Measurements from ENCODE around the gene TMEM258.

TMEM258 gene

DNA sequence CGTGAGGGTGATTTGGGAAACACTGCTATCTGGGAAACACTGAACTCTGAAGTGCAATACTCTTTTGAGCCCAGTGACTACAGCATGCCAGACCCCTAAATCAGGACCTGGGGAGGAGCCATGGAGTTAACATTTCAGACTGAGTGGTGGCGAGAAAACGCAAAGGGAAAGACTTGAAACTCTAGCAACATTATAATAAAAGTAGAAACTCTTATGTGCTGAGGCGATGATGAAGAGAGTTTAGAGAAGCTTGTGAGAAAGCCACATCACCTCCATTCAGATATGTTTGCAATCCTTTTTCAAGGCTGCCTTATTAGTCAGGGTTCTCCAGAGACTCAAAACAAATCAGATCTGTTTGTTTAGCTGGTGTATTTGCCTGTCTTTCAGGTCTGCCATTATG, 2.2 kb upstream of the TMEM258 start:
- no peak for DNase-seq

DNA sequence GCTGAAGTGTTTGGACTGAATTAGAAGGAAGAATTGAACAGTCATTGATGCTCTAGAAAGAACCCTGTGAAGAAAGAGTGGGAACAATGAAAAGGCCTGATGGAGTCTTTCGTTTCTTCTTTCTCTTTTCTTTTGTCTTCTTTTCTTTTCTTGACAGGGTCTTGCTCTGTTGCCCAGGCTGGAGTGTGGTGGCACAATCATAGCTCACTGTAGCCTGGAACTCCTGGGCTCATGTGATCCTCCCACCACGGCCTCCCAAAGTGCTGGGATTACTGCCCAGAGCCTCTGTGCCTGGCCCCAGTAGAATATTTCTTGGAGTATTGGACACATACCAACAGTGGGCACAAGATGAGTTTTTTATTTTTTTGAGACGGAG, 1.4 kb upstream of the TMEM258 start:
- DNase-seq: no peak

DNA sequence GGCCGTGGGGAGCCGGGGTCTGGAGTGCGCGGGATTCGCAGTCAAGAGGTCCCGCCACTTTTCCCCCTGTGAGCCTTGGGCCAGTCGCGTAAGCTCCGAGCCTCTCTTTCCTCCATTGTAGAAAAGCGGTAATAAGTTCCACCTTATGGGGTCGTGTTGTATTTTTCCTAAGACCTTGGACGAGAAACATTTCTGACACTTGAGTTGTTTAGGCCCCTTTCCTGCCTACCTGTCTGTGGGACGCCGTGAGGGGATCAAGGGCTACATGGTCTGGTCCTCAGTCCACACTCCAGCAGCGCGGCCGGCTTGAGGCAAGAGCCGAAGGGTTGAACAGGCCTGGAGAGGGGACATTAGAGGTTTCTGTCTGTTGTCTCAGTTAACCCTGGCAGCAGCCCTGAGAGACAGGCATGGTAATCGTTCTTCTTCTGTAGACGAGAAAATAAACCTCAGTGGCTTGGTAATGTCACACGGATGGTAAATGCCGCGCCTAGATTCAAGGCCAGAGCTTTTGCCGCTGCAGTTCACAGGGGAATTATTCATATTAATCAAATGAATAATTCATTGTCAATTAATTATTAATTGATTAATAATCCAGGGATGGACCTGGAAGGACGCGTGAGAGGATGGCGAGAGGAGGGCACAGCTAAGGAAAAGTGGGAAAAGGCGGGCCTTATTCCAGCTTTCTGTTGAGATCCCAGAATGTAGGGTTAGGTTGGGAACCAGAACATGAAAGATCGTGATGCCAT, 857 bp upstream of the TMEM258 start:
- no peak for DNase-seq

DNA sequence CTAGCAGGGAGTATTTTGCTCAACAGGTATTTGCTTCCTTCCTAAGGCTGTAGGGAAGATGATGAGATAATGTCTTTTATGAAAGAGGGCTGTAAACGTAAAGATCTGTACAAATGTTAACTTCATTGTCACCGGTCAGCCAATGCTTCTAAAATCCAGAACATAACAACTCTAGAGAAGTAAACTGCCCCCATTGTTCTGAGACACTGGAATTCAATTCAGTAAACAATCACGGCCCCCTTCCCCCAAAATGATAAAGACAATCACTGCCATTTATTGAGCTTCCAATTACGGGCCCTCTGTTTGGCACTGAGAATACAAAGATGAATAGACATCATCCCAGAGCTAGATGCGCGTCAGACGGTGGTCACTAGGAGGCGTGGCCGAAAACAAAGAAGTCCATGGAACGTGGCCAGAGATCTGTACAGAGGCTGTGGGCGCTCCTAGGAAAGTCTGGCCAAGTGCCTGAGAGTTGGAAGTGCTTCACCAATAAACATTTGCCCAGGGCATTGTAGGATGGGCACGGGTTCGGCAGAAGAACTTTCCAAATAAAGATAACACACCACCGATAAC, 576 bp downstream of the TMEM258 start:
- peak; percentile 77 for DNase-seq

DNA sequence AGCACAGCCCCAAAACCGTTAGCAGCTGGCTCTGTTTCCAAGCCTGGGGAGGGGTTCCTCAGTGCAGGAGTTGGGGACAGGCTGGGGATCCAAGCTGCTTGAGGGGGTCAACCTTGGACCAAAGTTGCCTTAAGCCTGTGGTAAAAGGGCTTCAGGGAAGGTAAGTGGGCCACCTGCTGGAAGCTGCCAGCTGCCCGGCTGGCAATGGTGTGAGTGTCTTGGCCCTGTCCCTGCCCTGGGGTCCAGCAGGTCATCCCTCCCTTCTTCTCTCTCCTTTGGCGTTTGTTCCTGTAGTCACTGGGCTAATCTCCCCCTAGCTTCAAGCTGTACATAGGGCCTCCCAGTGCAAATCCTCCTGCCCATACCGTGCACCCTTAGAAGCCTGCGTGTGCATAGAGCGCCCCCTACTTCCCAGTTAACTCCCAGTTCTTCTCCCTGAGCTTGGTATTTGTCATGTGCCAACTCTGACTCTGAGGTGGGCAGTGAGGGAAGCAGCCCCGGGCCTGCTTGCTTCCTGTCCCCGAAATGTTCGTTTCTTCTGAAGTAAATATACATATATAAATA, 4.4 kb downstream of the TMEM258 start:
- no peak for DNase-seq

DNA sequence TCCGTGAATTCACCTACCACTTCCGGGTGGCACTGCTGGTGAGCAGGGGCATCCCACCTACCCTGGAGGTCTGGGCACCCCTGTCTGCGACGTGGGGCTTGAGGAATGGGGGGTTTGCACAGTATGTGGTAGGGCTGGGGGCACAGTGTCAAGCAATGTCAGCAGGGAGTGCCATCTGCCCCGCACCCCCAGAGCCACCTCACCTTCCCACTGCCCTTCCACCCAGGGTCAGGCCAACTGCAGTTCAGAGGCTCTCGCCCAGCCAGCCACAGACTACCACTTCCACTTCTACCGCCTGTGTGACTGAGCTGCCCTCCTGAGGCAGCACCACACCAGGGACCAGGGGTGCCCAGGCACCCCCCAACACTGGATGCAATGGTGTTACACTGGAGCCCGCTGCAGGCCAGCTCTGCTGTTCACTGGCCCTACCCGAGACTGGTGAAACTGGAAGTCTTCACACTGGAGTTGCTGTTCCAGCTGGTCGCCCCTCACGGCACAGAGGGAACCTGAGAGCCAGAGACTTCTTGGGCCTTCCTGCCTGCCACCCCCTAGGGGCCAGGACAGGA, 6.5 kb downstream of the TMEM258 start:
- DNase-seq: no peak

DNA sequence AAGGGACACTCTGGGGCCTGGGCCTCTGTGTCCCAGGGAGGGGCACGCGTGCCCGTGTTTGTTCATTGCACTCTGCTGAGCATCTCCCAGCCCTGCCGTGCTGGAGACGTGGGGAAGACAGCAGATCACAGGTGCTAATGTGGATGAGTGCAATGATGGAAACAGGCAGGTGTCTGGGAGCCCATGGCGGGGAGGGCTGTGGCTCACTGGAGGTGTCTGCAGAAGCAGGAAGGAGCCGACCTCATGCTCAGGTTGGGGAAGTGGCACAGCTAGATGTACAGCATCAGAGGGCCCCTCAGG, 7.9 kb downstream of the TMEM258 start:
- DNase-seq: no peak

DNA sequence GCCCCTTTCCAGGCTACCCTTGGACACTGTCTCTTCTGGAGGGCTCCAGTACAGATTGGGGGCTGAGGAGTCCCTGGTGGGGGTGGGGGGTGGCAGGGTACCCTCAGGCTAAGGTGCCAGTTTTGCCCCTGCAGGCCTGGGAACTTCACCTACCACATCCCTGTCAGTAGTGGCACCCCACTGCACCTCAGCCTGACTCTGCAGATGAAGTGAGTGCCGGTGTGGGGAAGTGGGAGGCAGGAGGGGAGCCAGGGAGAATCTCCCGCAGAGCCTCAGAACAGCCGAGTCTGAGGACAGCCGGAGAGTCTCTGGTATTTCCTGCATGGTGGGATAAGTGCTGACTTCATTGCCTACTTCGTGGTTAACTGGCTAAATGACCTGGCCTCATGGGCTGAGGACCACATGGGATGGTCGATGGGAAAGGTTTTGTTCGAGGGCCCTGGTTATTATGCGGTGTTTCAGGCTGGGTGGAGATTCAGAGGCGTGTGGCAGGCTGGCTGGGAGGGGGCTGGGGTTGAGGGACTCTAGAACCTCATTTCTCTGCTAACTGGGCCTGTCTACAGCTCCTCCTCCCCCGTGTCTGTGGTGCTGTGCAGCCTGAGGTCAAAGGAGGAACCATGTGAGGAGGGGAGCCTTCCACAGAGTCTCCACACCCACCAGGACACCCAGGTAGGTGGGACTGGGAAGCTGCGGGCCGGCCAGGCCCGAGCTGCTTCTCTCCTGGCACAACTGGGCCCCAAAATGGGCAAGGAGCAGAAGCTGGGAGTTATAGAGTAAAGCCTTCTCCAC, 8.5 kb downstream of the TMEM258 start:
- no peak for DNase-seq

DNA sequence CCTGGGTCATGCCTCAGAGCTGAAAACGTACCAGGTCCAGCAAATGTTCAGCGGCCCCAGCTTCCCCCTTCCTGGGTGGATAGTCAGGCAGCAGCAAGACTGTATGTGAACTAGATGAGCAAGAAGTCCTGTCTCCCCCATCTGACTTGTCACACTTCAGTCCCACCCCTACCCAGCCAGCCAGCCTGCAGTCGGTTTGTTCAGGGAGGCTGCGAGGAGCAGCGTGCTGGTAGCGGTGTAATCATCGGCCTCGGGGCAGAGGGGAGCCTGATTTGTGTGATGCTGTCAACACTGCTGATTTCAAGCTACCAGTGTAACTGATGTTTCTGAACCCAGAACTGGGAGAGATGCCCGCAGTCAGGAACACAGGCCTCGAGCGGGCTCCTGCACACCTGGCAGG, 9.6 kb downstream of the TMEM258 start:
- DNase-seq: no peak

DNA sequence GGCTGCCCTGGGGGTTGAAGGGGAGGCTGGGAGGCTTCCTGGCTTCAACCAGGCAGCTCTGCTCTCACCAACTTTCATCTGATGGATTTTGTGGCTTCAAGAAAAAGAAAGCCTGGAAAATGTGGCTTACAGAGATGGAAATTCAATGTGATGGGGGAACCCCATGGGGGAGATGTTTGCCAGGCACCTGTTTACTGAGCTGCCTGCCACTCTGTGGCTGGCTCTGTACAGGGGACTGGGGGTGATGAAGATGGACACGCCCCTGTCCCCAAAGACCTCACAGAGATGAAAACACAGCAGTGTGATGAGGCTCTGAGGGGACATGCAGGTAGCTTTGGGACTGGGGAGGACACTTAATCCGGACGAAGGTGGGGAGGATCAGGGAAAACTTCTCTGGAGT, 10.1 kb downstream of the TMEM258 start:
- no peak for DNase-seq

DNA sequence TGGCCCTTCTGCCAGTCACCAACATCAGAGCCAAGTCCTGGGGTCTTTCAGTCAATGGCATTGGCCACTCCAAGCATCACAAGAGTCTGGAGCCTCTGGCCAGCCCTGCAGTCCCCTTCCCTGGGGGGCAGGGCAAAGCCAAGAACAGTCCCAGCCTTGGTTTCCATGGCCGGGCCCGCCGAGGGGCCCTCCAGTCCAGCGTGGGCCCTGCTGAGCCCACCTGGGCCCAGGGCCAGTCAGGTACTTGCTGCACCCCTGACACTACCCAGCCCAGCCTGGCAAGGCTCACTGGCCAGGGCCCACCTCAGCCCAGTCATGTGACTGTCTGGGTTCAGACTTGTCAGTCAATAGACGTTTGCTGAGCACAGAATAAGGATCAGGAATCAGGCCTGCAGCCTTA, 10.8 kb downstream of the TMEM258 start:
- no peak for DNase-seq

DNA sequence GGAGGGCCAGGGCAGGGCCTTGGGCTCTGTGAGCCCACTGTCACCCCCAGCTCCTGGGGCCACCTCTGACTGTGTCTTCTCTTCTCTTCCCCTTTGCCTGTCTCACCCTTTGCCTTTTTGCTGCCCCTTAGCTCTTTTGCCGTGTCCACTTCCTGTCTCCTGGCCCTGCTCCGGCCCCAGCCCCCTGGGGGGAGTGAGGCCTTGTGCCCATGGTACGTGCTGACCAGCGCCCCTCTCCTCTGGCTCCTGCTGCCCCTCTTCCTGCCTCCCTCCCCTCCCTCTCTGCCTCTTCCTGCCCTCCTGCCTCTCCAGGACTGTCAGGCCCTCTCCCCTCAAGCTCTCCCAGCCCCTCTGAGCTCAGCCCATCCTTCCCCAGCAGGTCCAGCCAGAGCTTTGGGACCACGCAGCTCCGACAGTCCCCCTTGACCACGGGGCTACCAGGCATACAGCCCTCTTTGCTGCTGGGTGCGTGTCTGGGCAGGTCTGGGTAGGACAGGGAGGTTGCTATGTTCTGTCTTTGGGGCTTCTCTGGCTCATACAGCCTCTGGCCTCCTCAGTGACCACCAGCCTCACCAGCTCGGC, 11.7 kb downstream of the TMEM258 start:
- DNase-seq: no peak

DNA sequence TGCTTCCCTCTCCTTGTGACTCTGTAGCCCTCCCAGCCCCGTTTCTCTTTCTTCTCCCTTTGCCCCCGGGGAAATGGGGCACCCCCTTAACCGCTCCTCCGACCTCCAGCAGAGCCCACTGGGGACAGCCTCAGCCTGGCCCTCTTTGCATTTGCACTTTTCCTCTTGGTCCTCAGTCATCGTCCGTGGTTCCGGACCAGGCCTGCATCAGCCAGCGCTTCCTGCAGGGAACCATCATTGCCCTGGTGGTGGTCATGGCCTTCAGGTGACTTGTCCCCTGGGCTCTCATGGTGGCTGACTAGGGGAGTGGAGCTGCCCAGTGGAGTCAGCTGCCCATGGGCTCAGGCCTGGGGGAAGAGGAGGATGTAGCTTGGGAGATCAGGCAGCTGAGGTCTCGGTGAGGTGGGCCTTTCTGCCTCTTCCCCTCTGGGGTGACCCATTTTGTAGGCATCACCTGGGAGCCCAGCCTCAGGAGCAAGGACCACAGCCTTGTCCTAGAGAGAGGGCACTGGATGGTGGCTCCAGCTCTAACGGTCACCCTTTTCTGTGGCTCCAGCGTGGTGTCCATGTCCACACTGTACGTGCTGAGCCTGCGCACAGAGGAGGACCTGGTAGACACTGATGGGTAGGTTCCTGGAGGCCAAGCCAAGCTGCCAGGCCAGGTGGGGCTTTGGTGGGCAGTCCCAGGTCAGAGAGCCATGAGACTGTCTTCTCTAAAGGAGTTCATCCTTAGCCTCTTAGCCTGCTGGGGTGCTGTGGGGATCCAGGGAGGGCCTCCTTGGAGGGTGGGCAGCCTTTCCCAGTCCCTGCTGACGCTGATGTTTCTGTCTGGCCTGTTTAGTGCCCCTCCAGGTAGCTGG, 12.5 kb downstream of the TMEM258 start:
- DNase-seq: no peak

DNA sequence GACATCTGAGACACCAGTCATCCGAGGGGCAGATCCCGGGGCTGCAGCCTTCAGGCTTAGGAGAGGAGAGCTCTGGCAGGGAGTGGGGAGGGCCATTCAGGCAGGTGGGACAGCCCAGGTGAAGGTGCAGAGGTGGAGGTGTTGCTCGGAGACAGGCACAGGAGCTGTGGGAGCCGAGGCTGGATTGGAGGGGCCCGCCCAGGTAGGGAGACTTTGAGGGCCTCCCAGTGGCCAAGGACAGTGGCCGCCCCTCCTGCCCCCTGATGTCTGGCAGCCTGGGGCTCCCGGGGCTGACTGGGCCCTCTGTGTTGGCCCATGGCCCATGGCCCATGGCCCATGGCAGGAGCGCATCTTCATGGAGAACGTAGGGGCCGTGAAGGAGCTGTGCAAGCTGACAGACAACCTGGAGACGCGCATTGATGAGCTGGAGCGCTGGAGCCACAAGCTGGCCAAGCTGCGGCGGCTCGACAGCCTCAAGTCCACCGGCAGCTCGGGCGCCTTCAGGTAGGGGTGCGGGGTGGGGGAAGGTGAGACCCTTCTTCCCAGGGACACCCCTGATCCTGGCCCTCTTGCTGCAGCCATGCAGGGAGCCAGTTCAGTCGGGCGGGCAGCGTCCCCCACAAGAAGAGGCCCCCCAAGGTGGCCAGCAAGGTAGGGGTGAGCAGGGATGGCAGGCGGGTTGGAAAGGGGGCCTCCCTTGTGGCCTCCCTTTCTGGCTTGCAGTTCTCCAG, 13.3 kb downstream of the TMEM258 start:
- no peak for DNase-seq

DNA sequence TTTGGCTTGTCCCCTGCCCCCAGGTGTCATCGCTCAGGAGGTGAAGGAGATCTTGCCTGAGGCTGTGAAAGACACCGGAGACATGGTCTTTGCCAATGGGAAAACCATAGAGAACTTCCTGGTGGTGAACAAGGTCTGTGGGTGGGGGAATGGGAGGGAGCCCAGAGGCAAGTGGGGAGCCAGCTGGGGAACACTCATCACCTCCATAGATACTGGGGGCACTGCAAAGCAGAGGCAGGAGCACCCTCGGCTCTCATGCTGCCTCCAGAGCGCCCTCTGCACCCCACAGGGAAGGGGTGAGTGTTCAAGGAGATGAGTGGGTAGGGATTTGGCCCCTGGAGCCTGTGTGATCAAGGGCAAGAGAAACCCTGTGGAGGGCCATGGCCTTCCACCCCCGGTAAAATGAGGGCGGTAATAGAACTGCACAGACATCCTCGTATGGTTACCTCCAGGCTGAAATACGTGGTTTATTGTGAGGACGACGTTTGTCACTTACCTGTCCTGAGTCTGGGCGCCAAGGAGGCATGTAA, 14.0 kb downstream of the TMEM258 start:
- DNase-seq: no peak

DNA sequence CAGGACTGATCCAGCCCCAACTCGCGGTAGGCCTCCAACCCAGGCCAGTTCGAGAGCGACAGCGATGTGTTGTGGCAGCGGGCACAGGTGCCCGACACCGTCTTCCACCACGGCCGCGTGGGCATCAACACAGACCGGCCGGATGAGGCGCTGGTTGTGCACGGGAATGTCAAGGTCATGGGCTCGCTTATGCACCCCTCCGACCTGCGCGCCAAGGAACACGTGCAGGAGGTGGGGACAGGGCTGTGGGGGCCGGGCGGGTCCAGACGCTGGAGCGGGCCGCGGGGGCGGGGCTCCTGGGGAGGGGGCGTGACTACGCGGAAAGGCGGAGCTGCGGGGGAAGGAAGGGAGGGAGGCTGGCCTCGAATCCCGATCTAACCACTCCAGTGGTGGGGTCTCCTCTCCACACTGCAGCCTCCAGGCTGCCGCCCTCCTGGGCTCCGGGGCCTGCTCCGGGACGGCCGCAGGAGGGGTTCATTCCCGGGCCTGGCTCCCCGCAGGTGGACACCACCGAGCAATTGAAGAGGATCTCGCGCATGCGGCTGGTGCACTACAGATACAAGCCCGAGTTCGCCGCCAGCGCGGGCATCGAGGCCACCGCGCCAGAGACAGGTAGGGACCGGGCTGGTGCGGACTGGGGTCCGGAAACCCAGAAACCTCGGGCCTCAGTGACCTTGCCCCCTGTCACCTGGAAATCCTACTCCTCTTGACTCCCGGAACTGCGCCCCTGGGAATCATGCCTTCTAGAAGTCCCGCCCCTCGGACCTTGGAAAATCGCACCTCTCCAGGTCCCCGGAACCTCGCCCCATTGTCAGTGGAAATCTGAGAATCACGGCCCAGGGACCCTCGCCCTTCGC, 14.9 kb downstream of the TMEM258 start:
- DNase-seq: no peak

DNA sequence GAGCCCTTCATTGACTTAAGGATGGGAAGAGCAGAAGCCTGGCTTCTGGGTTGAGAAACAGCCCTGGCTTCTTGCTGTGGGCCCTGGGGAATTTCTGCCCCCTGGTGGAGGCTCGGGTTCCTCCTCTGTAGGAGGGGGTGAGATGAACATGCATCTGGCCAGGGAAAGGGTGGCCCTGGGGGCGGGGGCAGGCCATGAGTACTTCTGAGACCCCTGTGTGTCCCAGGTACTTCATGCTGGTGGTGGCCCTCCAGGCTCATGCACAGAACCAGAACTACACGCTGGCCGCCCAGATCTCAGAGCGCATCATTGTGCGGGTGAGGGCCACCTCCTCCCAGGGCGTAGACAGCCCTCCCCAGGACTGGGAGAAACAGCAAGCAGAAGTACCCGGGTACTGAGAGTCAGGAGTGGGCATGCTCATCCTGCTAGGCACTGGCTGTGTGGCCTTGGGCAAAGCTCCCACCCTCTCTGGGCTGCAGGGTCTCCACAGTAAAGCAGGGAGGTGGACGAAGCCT, 15.8 kb downstream of the TMEM258 start:
- DNase-seq: no peak

DNA sequence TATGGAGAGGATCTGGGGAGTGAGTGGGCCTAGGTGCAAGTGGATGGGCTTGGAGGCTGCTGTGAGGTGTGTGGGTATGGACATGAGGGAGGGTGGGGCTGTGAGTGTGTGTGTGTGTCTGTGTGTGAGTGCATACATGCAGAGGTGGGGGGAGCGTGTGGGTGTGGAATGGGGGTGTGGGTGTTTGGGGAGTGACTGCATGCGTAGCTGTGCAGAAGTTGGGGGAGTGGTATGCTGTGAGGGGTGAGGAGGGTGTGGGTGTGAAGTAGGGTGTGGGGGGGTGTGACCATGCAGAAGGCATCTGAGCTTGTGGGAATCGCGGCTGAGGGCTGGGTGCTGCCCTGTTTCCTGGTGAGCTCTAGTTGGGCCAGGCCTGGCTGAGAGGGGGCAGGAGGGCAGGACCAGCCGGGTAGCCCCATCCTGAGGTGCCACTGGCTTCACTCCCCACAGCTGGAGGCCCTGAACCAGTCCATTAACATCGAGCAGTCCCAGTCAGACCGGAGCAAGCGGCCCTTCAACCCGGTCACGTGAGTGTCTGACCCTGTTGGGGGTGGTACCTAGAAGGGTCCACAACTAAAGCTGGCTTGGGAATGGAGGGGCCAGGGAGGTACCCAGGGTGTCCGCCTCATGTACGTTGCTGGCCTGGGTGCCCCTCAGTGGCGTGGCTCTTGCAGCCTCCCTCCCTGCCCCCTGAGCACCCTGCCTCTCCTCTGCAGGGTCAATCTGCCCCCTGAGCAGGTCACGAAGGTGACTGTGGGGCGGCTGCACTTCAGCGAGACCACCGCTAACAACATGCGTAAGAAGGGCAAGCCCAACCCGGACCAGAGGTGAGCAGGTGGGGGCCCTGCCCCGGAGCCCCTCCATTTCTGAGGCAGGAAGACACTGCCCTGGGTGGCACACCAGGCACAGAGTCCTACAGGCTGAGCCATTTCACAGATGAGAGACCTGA, 16.5 kb downstream of the TMEM258 start:
- no peak for DNase-seq

DNA sequence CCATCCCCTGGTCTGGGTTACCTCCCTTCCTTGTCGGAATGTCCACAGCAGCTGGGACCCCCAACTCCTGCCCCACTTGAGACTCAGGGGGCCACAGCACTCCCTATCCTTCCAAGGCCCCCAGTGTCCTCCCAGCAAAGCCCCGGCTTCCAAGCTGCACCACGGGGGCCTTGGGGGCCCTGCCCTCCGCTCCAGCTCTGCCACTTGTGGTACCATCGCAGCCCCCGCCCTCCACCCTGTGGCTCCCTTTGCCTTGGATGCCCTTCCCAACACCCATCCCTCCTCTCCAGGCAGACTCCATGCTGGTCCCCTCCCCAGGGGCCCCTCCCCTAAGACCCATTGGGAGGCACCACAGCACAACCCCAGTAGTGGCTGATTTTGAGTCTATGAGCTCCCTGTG, 17.3 kb downstream of the TMEM258 start:
- no peak for DNase-seq

All from DMS79 (cell line).